ENCODE results near the gene SELENOP.
"Not testable (repeated sequence)": the region's sequence is repeated elsewhere in the genome, so short reads cannot be mapped to it uniquely, and the experiment has no call there.

SELENOP gene

GRCh38 chr5:42811591-42812446 lies at the start of gene SELENOP:
TSS of gene SELENOP (minus strand) at chr5:42811892. CDS start at chr5:42808353, 3,539 bp downstream.
- no peak for DNase-seq (ENCODE audit: low read depth)

- no peak for DNase-seq (ENCODE audit: low read depth)
Observed at GRCh38 chr5:42858687-42859086, 47.0 kb upstream of the SELENOP start.

- DNase-seq (ENCODE audit: low read depth) = no peak
Observed at GRCh38 chr5:42858031-42858643, 46.4 kb upstream of the SELENOP start.

GRCh38 chr5:42855811-42856210 lies 44.1 kb upstream of the SELENOP start:
- DNase-seq (ENCODE audit: low read depth) = no peak

GRCh38 chr5:42855386-42855785 lies 43.7 kb upstream of the SELENOP start:
- DNase-seq (ENCODE audit: low read depth) = no peak

- DNase-seq (ENCODE audit: low read depth) = no peak
Observed at GRCh38 chr5:42854795-42855194, 43.1 kb upstream of the SELENOP start.

GRCh38 chr5:42852826-42853225 lies 41.1 kb upstream of the SELENOP start:
- DNase-seq (ENCODE audit: low read depth) = no peak

GRCh38 chr5:42851481-42851880 lies 39.8 kb upstream of the SELENOP start:
- no peak for DNase-seq (ENCODE audit: low read depth)

GRCh38 chr5:42848545-42848944 lies 36.9 kb upstream of the SELENOP start:
- no peak for DNase-seq (ENCODE audit: low read depth)

- not testable (repeated sequence) for DNase-seq (ENCODE audit: low read depth)
Observed at GRCh38 chr5:42844408-42844807, 32.7 kb upstream of the SELENOP start.

GRCh38 chr5:42843675-42844292 lies 32.1 kb upstream of the SELENOP start:
- no peak for DNase-seq (ENCODE audit: low read depth)

- DNase-seq (ENCODE audit: low read depth) = no peak
Observed at GRCh38 chr5:42842921-42843641, 31.4 kb upstream of the SELENOP start.

- no peak for DNase-seq (ENCODE audit: low read depth)
Observed at GRCh38 chr5:42840842-42841567, 29.3 kb upstream of the SELENOP start.

GRCh38 chr5:42840269-42840668 lies 28.6 kb upstream of the SELENOP start:
- no peak for DNase-seq (ENCODE audit: low read depth)

GRCh38 chr5:42839196-42839595 lies 27.5 kb upstream of the SELENOP start:
- DNase-seq (ENCODE audit: low read depth) = no peak

- no peak for DNase-seq (ENCODE audit: low read depth)
Observed at GRCh38 chr5:42837601-42838000, 25.9 kb upstream of the SELENOP start.

- DNase-seq (ENCODE audit: low read depth) = no peak
Observed at GRCh38 chr5:42836070-42836769, 24.5 kb upstream of the SELENOP start.

GRCh38 chr5:42832060-42832459 lies 20.4 kb upstream of the SELENOP start:
- DNase-seq (ENCODE audit: low read depth) = no peak

GRCh38 chr5:42830924-42831323 lies 19.2 kb upstream of the SELENOP start:
- DNase-seq (ENCODE audit: low read depth) = no peak

- no peak for DNase-seq (ENCODE audit: low read depth)
Observed at GRCh38 chr5:42828671-42829070, 17.0 kb upstream of the SELENOP start.
